ENCODE results near the gene MIPOL1.

MIPOL1 gene

DNA sequence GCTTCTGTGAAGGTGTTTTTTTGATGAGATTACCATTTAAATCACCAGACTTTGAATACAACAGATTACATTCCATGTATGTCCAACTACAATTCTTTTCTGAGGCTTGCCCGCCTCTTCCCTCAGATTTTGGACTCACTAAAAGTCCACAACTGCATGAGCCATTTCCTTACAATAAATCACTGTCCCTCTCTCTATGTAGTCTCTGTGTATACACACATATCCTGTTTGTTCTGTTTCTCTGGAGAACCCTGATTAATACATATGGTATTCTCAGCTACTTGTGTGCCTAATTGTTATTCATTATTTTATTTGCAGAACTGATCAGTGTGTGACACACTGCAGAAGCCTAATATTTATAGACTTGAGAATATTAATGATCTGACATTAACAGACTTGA, 2.4 kb upstream of the MIPOL1 start:
- H3K36me3 ChIP-seq: no peaks in the 10 kb centered on the region
- no peaks in the 10 kb centered on the region for H3K4me1 ChIP-seq (ENCODE audit: control insufficient read depth in 1 of 2, insufficient read depth in 1 of 2, low read depth in 1 of 2, low read length in 1 of 2)
- H3K4me3 ChIP-seq (ENCODE audit: low read depth in 1 of 2, low read length in 1 of 2): no peak overlapping the region
- no peak overlapping the region for H3K27ac ChIP-seq
- H3K9me3 ChIP-seq: no peaks in the 10 kb centered on the region
- peaks cover 42% of the 10 kb centered on the region for H3K27me3 ChIP-seq
- TF ChIP-seq, protein P1, sequence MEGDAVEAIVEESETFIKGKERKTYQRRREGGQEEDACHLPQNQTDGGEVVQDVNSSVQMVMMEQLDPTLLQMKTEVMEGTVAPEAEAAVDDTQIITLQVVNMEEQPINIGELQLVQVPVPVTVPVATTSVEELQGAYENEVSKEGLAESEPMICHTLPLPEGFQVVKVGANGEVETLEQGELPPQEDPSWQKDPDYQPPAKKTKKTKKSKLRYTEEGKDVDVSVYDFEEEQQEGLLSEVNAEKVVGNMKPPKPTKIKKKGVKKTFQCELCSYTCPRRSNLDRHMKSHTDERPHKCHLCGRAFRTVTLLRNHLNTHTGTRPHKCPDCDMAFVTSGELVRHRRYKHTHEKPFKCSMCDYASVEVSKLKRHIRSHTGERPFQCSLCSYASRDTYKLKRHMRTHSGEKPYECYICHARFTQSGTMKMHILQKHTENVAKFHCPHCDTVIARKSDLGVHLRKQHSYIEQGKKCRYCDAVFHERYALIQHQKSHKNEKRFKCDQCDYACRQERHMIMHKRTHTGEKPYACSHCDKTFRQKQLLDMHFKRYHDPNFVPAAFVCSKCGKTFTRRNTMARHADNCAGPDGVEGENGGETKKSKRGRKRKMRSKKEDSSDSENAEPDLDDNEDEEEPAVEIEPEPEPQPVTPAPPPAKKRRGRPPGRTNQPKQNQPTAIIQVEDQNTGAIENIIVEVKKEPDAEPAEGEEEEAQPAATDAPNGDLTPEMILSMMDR (IDR thresholded peaks at IDR 0.05): no peak

DNA sequence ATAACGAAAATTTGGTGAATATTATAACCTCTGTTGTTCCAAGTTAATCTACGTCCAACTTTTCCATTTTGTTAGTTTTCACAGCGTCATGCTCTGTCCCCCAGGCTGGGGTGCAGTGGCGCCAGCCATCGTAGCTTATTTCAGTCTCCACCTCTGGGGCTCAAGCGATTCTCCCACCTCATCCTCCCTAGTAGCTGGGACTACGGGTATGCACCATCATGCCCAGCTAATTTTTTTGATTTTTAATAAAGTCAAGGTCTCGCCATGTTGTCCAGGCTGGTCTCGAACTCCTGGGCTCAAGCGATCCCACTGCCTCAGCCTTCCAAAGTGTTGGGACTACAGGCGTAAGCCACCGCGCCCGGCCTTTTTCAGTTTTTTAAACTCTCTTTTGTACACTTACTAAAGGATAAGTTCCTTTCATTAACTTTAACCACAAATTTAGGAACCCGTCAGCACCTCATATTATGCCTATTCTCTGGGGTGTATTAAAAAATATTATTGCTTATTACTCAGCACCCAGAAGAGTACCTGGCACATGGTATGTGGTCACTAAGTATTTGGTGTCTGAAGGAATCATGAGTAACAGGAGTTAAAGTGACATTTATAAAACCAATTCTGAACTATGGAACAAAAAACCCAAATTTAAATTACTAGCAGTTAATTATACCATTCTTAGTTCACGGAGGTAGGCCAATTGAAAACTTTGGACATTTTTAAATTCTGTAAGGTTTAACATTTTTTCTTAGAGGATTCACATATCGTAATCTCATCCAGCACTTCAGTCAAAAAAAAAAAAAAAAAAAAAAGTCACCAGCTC, 925 bp upstream of the MIPOL1 start:
- no peaks in the 10 kb centered on the region for H3K36me3 ChIP-seq
- H3K4me1 ChIP-seq (ENCODE audit: control insufficient read depth in 1 of 2, insufficient read depth in 1 of 2, low read depth in 1 of 2, low read length in 1 of 2): no peaks in the 10 kb centered on the region
- TF ChIP-seq, protein P1 (IDR thresholded peaks at IDR 0.05): no peak
- H3K4me3 ChIP-seq (ENCODE audit: low read depth in 1 of 2, low read length in 1 of 2): no peak overlapping the region
- H3K27ac ChIP-seq: no peak overlapping the region
- H3K9me3 ChIP-seq: no peaks in the 10 kb centered on the region
- peaks cover 42% of the 10 kb centered on the region for H3K27me3 ChIP-seq

DNA sequence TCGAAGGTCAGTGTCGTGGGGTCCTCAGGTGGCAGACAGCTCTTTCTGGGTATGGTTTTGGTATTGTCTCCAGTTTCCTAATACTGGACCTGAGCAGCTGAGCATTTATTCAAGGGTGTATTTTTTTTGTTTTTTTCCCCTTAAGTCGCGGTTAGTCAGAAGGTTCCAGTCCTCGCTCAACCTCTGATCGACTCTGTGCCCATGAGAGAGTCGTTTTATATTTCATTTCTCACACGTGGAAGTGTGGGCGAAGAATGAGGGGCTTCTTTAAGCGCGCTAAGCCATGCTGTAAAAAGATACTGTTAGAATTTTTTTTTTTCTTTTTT, 499 bp downstream of the MIPOL1 start:
- Histone ChIP-seq H3K27ac (no peak overlapping the region), H3K27me3 (peaks cover 42% of the 10 kb centered on the region), H3K36me3 (no peaks in the 10 kb centered on the region), H3K4me3 (ENCODE audit: low read depth in 1 of 2, low read length in 1 of 2) (no peak overlapping the region), H3K4me1 (ENCODE audit: control insufficient read depth in 1 of 2, insufficient read depth in 1 of 2, low read depth in 1 of 2, low read length in 1 of 2) (no peaks in the 10 kb centered on the region), H3K9me3 (no peaks in the 10 kb centered on the region)
- TF ChIP-seq, protein P1 (IDR thresholded peaks at IDR 0.05): no peak

DNA sequence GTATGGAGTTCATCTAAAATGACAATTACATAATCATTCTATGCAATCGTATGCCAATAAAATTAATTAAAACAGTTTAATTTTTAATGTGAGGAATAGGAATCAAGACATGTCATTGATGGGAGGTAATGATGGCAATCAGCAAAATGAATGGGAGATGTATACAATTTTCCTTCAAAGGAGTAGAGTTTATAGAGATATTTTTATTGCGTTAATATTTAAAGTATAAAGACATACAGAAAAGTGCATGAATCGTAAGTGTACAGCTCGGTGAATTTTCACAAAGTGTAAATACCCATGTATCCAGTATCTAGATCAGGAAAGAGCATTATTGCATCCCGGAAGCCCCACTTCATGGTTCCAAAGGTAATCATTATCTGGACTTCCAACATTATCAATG, 1.2 kb downstream of the MIPOL1 start:
- TF ChIP-seq, protein P1 (IDR thresholded peaks at IDR 0.05): no peak
- no peaks in the 10 kb centered on the region for H3K9me3 ChIP-seq
- H3K27me3 ChIP-seq: peaks cover 42% of the 10 kb centered on the region
- no peak overlapping the region for H3K4me3 ChIP-seq (ENCODE audit: low read depth in 1 of 2, low read length in 1 of 2)
- no peaks in the 10 kb centered on the region for H3K4me1 ChIP-seq (ENCODE audit: control insufficient read depth in 1 of 2, insufficient read depth in 1 of 2, low read depth in 1 of 2, low read length in 1 of 2)
- H3K27ac ChIP-seq: no peak overlapping the region
- H3K36me3 ChIP-seq: no peaks in the 10 kb centered on the region

DNA sequence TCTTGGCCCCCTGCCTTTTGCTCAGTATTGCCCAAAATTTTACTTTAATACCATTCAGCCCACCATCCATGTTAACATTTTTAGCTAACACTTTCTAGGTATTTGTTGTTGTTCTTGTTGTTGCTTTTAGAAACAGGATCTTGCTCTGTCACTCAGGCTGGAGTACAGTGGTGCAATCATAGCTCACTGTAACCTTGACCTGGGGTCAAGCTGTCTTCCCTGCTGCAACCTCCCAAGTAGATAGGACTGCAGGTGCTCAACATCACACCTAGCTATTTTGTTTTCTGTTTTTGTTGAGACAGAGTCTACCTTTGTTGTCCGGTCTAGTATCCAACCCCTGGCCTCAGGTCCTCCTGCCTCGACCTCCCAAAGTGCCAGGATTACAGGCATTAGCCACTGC, 4.0 kb downstream of the MIPOL1 start:
- Histone ChIP-seq H3K4me3 (ENCODE audit: low read depth in 1 of 2, low read length in 1 of 2) (no peak overlapping the region), H3K9me3 (no peaks in the 10 kb centered on the region), H3K27ac (no peak overlapping the region), H3K4me1 (ENCODE audit: control insufficient read depth in 1 of 2, insufficient read depth in 1 of 2, low read depth in 1 of 2, low read length in 1 of 2) (no peaks in the 10 kb centered on the region), H3K36me3 (no peaks in the 10 kb centered on the region), H3K27me3 (peaks cover 34% of the 10 kb centered on the region)
- TF ChIP-seq, protein P1 (IDR thresholded peaks at IDR 0.05): no peak
